Measurements from ENCODE around the gene GDF11. TPM values are rescaled to one million over a fixed set of nuclear protein-coding genes. Genes with fewer than 3 reads are reported as not detected.

GDF11 gene
- total and polyA plus RNA-seq, 2 donors from 2014 or later: 3.4 to 6.2 TPM

DNA sequence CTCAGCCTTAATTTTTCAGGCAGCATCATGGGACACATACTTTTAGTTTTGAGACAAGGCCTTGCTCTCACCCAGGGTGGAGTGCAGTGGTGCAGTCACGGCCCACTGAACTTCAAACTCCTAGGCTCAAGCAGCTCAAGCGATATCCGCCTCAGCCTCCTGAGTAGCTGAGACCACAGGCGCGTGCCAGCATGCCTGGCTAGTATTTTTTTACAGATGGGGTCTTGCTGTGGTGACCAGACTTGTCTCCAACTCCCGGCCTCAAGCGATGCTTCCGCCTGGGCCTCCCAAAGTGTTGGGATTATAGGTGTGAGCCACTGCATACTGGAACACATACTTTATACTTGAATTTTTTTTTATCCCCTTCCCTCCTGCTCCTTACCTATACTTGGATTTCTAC lies 20.0 kb upstream of the GDF11 start:
- DNase-seq (peak in 1 of 5 donors; percentile 40), FAIRE-seq (no peak)
- Histone ChIP-seq H3K9ac (ENCODE audit: low read length in 3 of 3) (no peak overlapping the region), H3K4me3 (ENCODE audit: low read length in 3 of 3) (no peak overlapping the region), H3K36me3 (ENCODE audit: control insufficient read depth in 2 of 3, insufficient read depth in 3 of 3, low read length in 3 of 3) (peaks cover 6 to 33% (median 13%) of the 10 kb centered on the region in 3 donors), H3K4me1 (ENCODE audit: control insufficient read depth in 2 of 3, insufficient read depth in 2 of 3, low read depth in 1 of 3, low read length in 3 of 3) (peaks cover 0 to 41% (median 37%) of the 10 kb centered on the region in 3 donors), H3K9me3 (ENCODE audit: control insufficient read depth in 2 of 3, insufficient read depth in 1 of 3, low read length in 3 of 3) (no peaks in the 10 kb centered on the region), H3K27ac (ENCODE audit: low read depth in 2 of 2, low read length in 2 of 2) (peak overlapping the region in 1 of 2 donors; percentile 32), H3K27me3 (ENCODE audit: control insufficient read depth, insufficient read depth, low read length) (no peaks in the 10 kb centered on the region)
- intact Hi-C loops (cut with DNase I): no loop called here
- no peak for TF ChIP-seq CTCF (IDR thresholded peaks at IDR 0.05; ENCODE audit: borderline replicate concordance, extremely low read depth, insufficient read depth)

GRCh38 chr12:55723516-55724225 lies 19.3 kb upstream of the GDF11 start:
- Histone ChIP-seq H3K4me1 (ENCODE audit: control insufficient read depth in 2 of 3, insufficient read depth in 2 of 3, low read depth in 1 of 3, low read length in 3 of 3) (peaks cover 0 to 38% (median 37%) of the 10 kb centered on the region in 3 donors), H3K27ac (ENCODE audit: low read depth in 2 of 2, low read length in 2 of 2) (peak overlapping the region in 1 of 2 donors; percentile 2), H3K27me3 (ENCODE audit: control insufficient read depth, insufficient read depth, low read length) (no peaks in the 10 kb centered on the region), H3K9me3 (ENCODE audit: control insufficient read depth in 2 of 3, insufficient read depth in 1 of 3, low read length in 3 of 3) (no peaks in the 10 kb centered on the region), H3K36me3 (ENCODE audit: control insufficient read depth in 2 of 3, insufficient read depth in 3 of 3, low read length in 3 of 3) (peaks cover 6 to 33% (median 13%) of the 10 kb centered on the region in 3 donors), H3K9ac (ENCODE audit: low read length in 3 of 3) (no peak overlapping the region), H3K4me3 (ENCODE audit: low read length in 3 of 3) (no peak overlapping the region)
- DNase-seq (peak in 1 of 5 donors; percentile 45), FAIRE-seq (no peak)
- intact Hi-C loops (cut with DNase I): no loop called here
- TF ChIP-seq CTCF (IDR thresholded peaks at IDR 0.05; ENCODE audit: borderline replicate concordance, extremely low read depth, insufficient read depth): no peak

DNA sequence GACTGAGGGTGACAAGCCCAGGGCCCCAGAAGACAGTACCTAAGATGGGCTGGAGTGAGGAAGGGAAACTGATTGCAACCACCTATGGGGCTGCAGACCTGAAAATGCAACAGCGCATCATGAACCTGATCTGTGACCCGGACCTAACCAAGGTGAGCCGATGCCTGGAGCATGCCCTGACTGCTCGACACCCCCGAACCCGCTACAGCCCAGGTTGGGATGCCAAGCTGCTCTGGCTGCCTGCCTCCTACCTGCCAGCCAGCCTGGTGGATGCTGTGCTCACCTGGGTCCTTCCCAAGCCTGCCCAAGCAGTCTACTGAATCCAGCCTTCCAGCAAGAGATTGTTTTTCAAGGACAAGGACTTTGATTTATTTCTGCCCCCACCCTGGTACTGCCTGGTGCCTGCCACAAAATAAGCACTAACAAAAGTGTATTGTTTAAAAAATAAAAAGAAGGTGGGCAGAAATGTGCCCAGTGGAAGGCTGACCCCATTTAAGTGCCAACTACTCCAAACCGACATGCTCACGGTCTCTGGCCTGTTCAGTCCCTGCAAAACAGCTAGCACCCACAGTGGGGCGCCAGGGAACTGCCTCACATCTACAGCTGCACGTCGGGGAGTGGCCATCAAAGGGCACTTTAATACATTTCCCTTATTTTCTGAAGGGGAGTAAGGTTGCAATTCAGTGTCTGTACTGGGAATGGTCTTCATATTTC lies 18.5 kb upstream of the GDF11 start:
- peak; percentile 63 to 86 (median 69) for DNase-seq
- peak; percentile 51 for TF ChIP-seq CTCF (IDR thresholded peaks at IDR 0.05; ENCODE audit: borderline replicate concordance, extremely low read depth, insufficient read depth)
- FAIRE-seq: no peak
- Histone ChIP-seq H3K9me3 (ENCODE audit: control insufficient read depth in 2 of 3, insufficient read depth in 1 of 3, low read length in 3 of 3) (no peaks in the 10 kb centered on the region), H3K9ac (ENCODE audit: low read length in 3 of 3) (no peak overlapping the region), H3K36me3 (ENCODE audit: control insufficient read depth in 2 of 3, insufficient read depth in 3 of 3, low read length in 3 of 3) (peaks cover 6 to 33% (median 13%) of the 10 kb centered on the region in 3 donors), H3K27ac (ENCODE audit: low read depth in 2 of 2, low read length in 2 of 2) (peak overlapping the region in 1 of 2 donors; percentile 2), H3K4me1 (ENCODE audit: control insufficient read depth in 2 of 3, insufficient read depth in 2 of 3, low read depth in 1 of 3, low read length in 3 of 3) (peaks cover 0 to 37% (median 31%) of the 10 kb centered on the region in 3 donors), H3K27me3 (ENCODE audit: control insufficient read depth, insufficient read depth, low read length) (no peaks in the 10 kb centered on the region), H3K4me3 (ENCODE audit: low read length in 3 of 3) (no peak overlapping the region)
- intact Hi-C loops (cut with DNase I): no loop called here

All from kidney (tissue), 14 donors.